Smooth muscle cell (in vitro differentiated cells): ENCODE data around the gene CASTOR1. TPM values are rescaled to one million over a fixed set of nuclear protein-coding genes. Genes with fewer than 3 reads are reported as not detected.

Experiments
- DNase-seq: peaks from one replicate; lab custom pipeline; 2025; ENCODE audit not compliant: unreplicated experiment; lab: John Stamatoyannopoulos, UW
- H2AFZ ChIP-seq: fragments of 200-600 bp; sonication (generic); 2 replicates; pipeline ENCODE4 v1.6.0; 2016; ENCODE audit warnings: antibody characterized with exemption, low read depth, mild to moderate bottlenecking
- H3F3A ChIP-seq: fragments of 200-600 bp; sonication (generic); 2 replicates; pipeline ENCODE4 v1.6.0; 2017; ENCODE audit warnings: antibody characterized with exemption, low read depth
- H3K27ac ChIP-seq: fragments of 200-600 bp; sonication (generic); 2 replicates; pipeline ENCODE4 v1.5.1; 2016; ENCODE audit warnings: low read depth, mild to moderate bottlenecking
- H3K27me3 ChIP-seq: fragments of 200-600 bp; sonication (generic); 2 replicates; pipeline ENCODE4 v1.6.1; 2016; ENCODE audit warnings: low read depth, mild to moderate bottlenecking
- H3K36me3 ChIP-seq: fragments of 200-600 bp; sonication (generic); 2 replicates; pipeline ENCODE4 v1.5.1; 2016; ENCODE audit warnings: low read depth
- H3K4me1 ChIP-seq: fragments of 200-600 bp; sonication (generic); 2 replicates; pipeline ENCODE4 v1.5.1; 2016; ENCODE audit warnings: low read depth
- H3K4me2 ChIP-seq: fragments of 200-600 bp; sonication (generic); 2 replicates; pipeline ENCODE4 v1.6.0; 2016; ENCODE audit warnings: mild to moderate bottlenecking
- H3K4me3 ChIP-seq: fragments of 200-600 bp; sonication (generic); 2 replicates; pipeline ENCODE4 v1.5.1; 2016; ENCODE audit warnings: mild to moderate bottlenecking
- H3K79me2 ChIP-seq: fragments of 200-600 bp; sonication (generic); 2 replicates; pipeline ENCODE4 v1.6.0; 2016; ENCODE audit warnings: low read depth, mild to moderate bottlenecking
- H3K9ac ChIP-seq: fragments of 200-600 bp; sonication (generic); 2 replicates; pipeline ENCODE4 v1.6.0; 2016; ENCODE audit warnings: low read depth
- H3K9me3 ChIP-seq: fragments of 200-600 bp; sonication (generic); replicated peaks from 2 replicates; pipeline ENCODE4 v1.5.1; 2016; ENCODE audit warnings: low read depth
- H4K20me1 ChIP-seq: fragments of 200-600 bp; sonication (generic); 2 replicates; pipeline ENCODE4 v1.6.0; 2016; ENCODE audit warnings: low read depth
- WGBS: methylation state at CpG from one replicate; pipeline ENCODE4 v1.1.7; 2016; ENCODE audit warnings: low lambda C conversion rate; 5-methylcytosine and 5-hydroxymethylcytosine counted together
- polyA plus RNA-seq: library from polyadenylated mRNA; unstranded; fragments of >200 nt; fragmentation: Nextera tagmentation; extraction: Ambion mirVana; gene quantifications from 2 replicates; pipeline ENCODE4 v1.2.1, GENCODE V29; 2016
- total RNA-seq: library from RNA; depleted of rRNA; stranded (reverse); fragments of >200 nt; gene quantifications from 2 replicates; pipeline ENCODE4 v1.2.3, GENCODE V29; 2014
- TF ChIP-seq, protein P1 (sequence below): fragments of 200-600 bp; sonication (generic); IDR thresholded peaks from 2 replicates; pipeline ENCODE4 v1.5.1; 2017; ENCODE audit warnings: borderline replicate concordance, mild to moderate bottlenecking, antibody characterized with exemption; ENCODE audit not compliant: insufficient read depth, poor library complexity, severe bottlenecking

CASTOR1 gene
- total and polyA plus RNA-seq, 2 experiments from 2014 or later = 9.8 to 21.8 TPM

DNA sequence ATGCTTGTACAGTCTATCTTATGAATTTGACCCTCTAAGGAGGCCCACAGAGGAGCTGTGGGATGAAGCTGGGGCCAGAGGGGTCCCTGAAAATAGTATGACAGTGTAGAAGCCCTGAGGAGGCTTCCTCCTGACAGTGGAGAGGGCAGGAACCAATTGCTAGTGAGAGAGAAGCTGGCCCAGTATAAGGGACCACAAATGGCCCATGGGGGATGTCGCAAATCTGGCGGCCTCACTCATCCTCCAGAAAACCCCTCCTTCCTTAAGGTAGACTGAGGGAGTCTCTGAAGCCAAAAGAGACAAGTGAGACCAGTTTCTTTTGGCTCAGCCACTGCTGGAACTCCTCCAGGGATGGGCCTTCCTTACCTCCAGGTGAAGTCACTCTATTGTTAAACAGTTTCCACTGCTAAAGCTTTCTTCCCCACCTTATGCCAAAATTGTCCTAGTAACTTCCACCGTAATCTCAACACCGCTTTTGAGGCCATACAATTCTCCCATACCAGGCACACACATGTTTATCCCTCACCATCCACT is 17.8 kb upstream of the CASTOR1 start:
- H3K79me2 ChIP-seq = peaks cover 80% of the 10 kb centered on the region

DNA sequence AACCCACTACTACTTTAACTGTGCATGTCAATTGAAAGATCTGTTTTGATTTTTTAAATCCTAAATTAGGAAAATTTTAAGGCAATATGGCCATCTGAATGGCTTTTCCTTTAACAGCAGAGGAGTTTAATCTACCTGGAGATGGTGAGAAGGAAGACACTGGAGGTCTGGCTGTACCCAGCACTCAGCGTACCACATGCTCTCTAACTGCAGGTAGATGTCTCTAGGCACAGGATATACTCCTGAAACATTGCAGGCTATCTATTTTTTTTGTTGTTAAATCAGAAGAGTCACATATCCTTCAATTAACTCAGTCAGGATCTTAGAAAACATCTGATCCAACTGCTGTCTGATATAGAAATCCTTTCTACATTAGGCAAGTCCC is 17.3 kb upstream of the CASTOR1 start:
- H3F3A ChIP-seq = peaks cover 35% of the 10 kb centered on the region
- H4K20me1 ChIP-seq = peaks cover 100% of the 10 kb centered on the region
- H3K4me2 ChIP-seq = no peak overlapping the region
- no peaks in the 10 kb centered on the region for H3K27me3 ChIP-seq
- peaks cover 11% of the 10 kb centered on the region for H3K4me1 ChIP-seq
- H3K79me2 ChIP-seq = peaks cover 76% of the 10 kb centered on the region
- H3K27ac ChIP-seq = no peak overlapping the region
- TF ChIP-seq, protein P1, sequence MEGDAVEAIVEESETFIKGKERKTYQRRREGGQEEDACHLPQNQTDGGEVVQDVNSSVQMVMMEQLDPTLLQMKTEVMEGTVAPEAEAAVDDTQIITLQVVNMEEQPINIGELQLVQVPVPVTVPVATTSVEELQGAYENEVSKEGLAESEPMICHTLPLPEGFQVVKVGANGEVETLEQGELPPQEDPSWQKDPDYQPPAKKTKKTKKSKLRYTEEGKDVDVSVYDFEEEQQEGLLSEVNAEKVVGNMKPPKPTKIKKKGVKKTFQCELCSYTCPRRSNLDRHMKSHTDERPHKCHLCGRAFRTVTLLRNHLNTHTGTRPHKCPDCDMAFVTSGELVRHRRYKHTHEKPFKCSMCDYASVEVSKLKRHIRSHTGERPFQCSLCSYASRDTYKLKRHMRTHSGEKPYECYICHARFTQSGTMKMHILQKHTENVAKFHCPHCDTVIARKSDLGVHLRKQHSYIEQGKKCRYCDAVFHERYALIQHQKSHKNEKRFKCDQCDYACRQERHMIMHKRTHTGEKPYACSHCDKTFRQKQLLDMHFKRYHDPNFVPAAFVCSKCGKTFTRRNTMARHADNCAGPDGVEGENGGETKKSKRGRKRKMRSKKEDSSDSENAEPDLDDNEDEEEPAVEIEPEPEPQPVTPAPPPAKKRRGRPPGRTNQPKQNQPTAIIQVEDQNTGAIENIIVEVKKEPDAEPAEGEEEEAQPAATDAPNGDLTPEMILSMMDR = no peak
- WGBS = 97% methylated on average over 1 of the region's 1 CpG
- no peak overlapping the region for H3K9ac ChIP-seq
- no peak overlapping the region for H3K4me3 ChIP-seq
- DNase-seq = no peak
- H3K36me3 ChIP-seq = no peaks in the 10 kb centered on the region
- H3K9me3 ChIP-seq = no peaks in the 10 kb centered on the region
- no peak overlapping the region for H2AFZ ChIP-seq

More for the DNA sequence above, 17.8 kb upstream of the CASTOR1 start:
- no peak overlapping the region for H3K27ac ChIP-seq
- H2AFZ ChIP-seq = no peak overlapping the region
- H3K9ac ChIP-seq = no peak overlapping the region
- peaks cover 100% of the 10 kb centered on the region for H4K20me1 ChIP-seq
- peaks cover 13% of the 10 kb centered on the region for H3K4me1 ChIP-seq
- no peaks in the 10 kb centered on the region for H3K9me3 ChIP-seq
- WGBS = 96% methylated on average over 4 of the region's 4 CpGs
- no peak overlapping the region for H3K4me3 ChIP-seq
- no peaks in the 10 kb centered on the region for H3K27me3 ChIP-seq
- DNase-seq = no peak
- H3K36me3 ChIP-seq = no peaks in the 10 kb centered on the region
- H3K4me2 ChIP-seq = no peak overlapping the region
- H3F3A ChIP-seq = peaks cover 38% of the 10 kb centered on the region
- TF ChIP-seq, protein P1 = no peak

DNA sequence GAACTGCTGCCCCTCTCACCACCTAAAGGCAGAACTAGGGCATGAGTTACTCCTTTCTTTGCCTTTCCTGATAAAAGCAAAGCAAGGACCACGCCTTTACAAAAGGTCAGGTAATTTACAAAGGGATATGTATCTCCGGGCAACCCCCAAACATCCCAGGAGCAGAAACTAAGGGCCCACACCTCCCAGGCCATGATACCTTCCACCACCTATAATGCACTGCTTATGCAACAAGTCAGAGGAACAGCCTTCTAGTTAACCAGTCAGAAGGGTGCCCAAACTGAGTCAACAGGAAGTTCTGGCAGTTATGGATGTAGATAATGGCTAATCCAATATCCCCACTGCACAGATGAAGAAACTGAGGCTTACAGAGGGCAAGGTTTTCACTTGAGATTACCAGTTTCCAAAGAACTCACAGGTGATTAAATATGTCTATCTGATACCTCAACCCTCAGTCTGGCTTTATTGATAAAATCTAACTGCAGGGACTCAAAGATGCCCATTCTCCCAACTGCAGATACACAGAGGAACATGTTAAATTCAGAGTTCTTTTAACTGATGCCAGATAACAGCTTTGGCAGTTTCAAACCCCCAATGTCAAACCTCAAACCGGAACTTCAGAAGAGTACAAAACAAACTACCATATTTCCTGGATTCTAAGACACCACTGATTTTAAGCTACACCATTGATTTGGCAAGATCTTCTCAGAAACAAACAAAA is 16.8 kb upstream of the CASTOR1 start:
- Histone ChIP-seq H3K27ac (peak overlapping the region; percentile 10), H2AFZ (no peak overlapping the region), H3F3A (peaks cover 30% of the 10 kb centered on the region), H3K27me3 (no peaks in the 10 kb centered on the region), H3K4me1 (peaks cover 6% of the 10 kb centered on the region), H3K36me3 (no peaks in the 10 kb centered on the region), H3K9ac (no peak overlapping the region), H3K79me2 (peaks cover 73% of the 10 kb centered on the region), H3K4me2 (no peak overlapping the region), H3K4me3 (no peak overlapping the region), H4K20me1 (peaks cover 100% of the 10 kb centered on the region), H3K9me3 (no peaks in the 10 kb centered on the region)
- TF ChIP-seq, protein P1 = no peak
- WGBS = 82% methylated on average over 3 of the region's 3 CpGs
- no peak for DNase-seq
